K562 (cell line): ENCODE results near the gene TMTC3. TPM values are rescaled to one million over a fixed set of nuclear protein-coding genes. Genes with fewer than 3 reads are reported as not detected.

Experiments used
- ATAC-seq: fragments of 200-7000 bp; cut with Tn5 transposase; 3 replicates; pipeline ENCODE4 v1.9.1; 2020; ENCODE audit warnings: moderate library complexity
- BruUV-seq: library from RNA; stranded (reverse); fragments of 400-500 nt; replicated peaks from 2 replicates; lab custom pipeline; 2021; lab: Mats Ljungman, UMichigan
- CTCF ChIA-PET: fragments of 300-600 bp; formaldehyde crosslinking; extraction: SDS; loops from one replicate; lab custom pipeline; 2021; ENCODE audit warnings: low intra/inter-chr PET ratio; lab: Yijun Ruan, JAX
- POLR2A ChIA-PET: fragments of 300-600, 350-650 bp; sonication (Branson Sonifier 250); formaldehyde crosslinking; extraction: SDS; loops from one replicate; lab custom pipeline; 2021; ENCODE audit warnings: antibody characterized with exemption, inconsistent platforms; lab: Yijun Ruan, JAX
- DNase-seq, 4 experiments: peaks; one replicate each; pipeline versions ENCODE4 v3.0.0 to v3.0.0-alpha.2; 2011 to 2018; ENCODE audit warnings: low spot score in 3 of 4, mixed read lengths in 3 of 4; ENCODE audit errors: extremely low read depth in 1 of 4
- FAIRE-seq: peaks from 2 replicates; lab custom pipeline; 2011; peaks lifted over from hg19 to GRCh38; lab: Jason Lieb, UNC
- H2AFZ ChIP-seq: 2 replicates; pipeline ENCODE4 v1.6.0; 2011; ENCODE audit warnings: low read depth, low read length, control low read depth, inconsistent platforms
- H3K27ac ChIP-seq: fragments of 200-600 bp; 3 replicates; pipeline ENCODE4 v1.8.0; 2011; ENCODE audit warnings: low read depth, mild to moderate bottlenecking, control low read depth, inconsistent platforms, low read length, moderate library complexity, mixed read lengths; ENCODE audit errors: extremely low read depth
- H3K27me3 ChIP-seq, 2 experiments: fragments of 300-600 bp in 1 of 2; 2 replicates in 1 of 2; 3 replicates in 1 of 2; pipeline versions ENCODE4 v1.6.0 to v1.8.0; 2011; ENCODE audit warnings: inconsistent platforms in 2 of 2, low read length in 2 of 2, mild to moderate bottlenecking in 1 of 2, mixed read lengths in 1 of 2, moderate library complexity in 1 of 2; ENCODE audit not compliant: control insufficient read depth in 2 of 2, insufficient read depth in 2 of 2
- H3K36me3 ChIP-seq: fragments of 300-600 bp; 3 replicates; pipeline ENCODE4 v1.8.0; 2011; ENCODE audit warnings: mild to moderate bottlenecking, low read length, inconsistent platforms; ENCODE audit not compliant: control insufficient read depth, insufficient read depth
- H3K4me1 ChIP-seq, 2 experiments: fragments of 200-600 bp in 1 of 2; replicated peaks in 1 of 2; 2 replicates in 1 of 2; 3 replicates in 1 of 2; pipeline versions ENCODE4 v1.5.1 to v1.8.0; 2011; ENCODE audit warnings: inconsistent platforms in 2 of 2, low read length in 2 of 2, mild to moderate bottlenecking in 1 of 2, mixed read lengths in 1 of 2, moderate library complexity in 1 of 2; ENCODE audit not compliant: control insufficient read depth in 2 of 2, insufficient read depth in 2 of 2
- H3K4me2 ChIP-seq: 2 replicates; pipeline ENCODE4 v1.6.1; 2011; ENCODE audit warnings: low read length, control low read depth, inconsistent platforms, mixed read lengths; ENCODE audit not compliant: insufficient read depth
- H3K4me3 ChIP-seq: fragments of 200-600 bp; sonication (generic), shearing (Covaris generic); 2 replicates; pipeline ENCODE4 v1.5.1; 2016; ENCODE audit warnings: control low read depth, inconsistent platforms
- H3K79me2 ChIP-seq: fragments of 200-600 bp; 3 replicates; pipeline ENCODE4 v1.8.0; 2011; ENCODE audit warnings: low read length, inconsistent platforms; ENCODE audit not compliant: control insufficient read depth, insufficient read depth
- H3K9ac ChIP-seq, 2 experiments: 2 replicates each; pipeline versions ENCODE4 v1.6.0 to v1.6.1; 2011; ENCODE audit warnings: low read depth in 2 of 2, low read length in 2 of 2, control low read depth in 1 of 2, inconsistent platforms in 1 of 2, mild to moderate bottlenecking in 1 of 2, mixed read lengths in 1 of 2; ENCODE audit not compliant: insufficient read depth in 1 of 2
- H3K9me1 ChIP-seq: one replicate; pipeline ENCODE4 v1.6.0; 2011; ENCODE audit warnings: inconsistent platforms, mild to moderate bottlenecking, low read length, moderate library complexity; ENCODE audit not compliant: control insufficient read depth, insufficient read depth
- H3K9me3 ChIP-seq: replicated peaks from 2 replicates; pipeline ENCODE4 v1.5.1; 2011; ENCODE audit warnings: low read depth, low read length, inconsistent platforms; ENCODE audit not compliant: control insufficient read depth, insufficient read depth
- H4K20me1 ChIP-seq: replicated peaks from 2 replicates; pipeline ENCODE4 v1.6.1; 2011; ENCODE audit warnings: low read length, inconsistent platforms, mixed read lengths; ENCODE audit not compliant: control insufficient read depth, insufficient read depth
- ATF1 ChIP-seq, 2 experiments: fragments of 450-650 bp in 1 of 2; IDR thresholded peaks; 2 replicates each; pipeline ENCODE4 v1.6.1; 2016; ENCODE audit warnings: missing compliant biosample characterization in 1 of 2, missing genetic modification characterization in 1 of 2
- NCOA1 ChIP-seq: fragments of 450-650 bp; IDR thresholded peaks from 2 replicates; pipeline ENCODE4 v1.6.1; 2016; ENCODE audit warnings: low read depth
- NFE2 ChIP-seq: IDR thresholded peaks from 2 replicates; pipeline ENCODE4 v1.6.1; 2014; ENCODE audit warnings: antibody characterized with exemption, low read depth
- STAT6 ChIP-seq: sonication (generic); formaldehyde crosslinking; IDR thresholded peaks from 2 replicates; pipeline ENCODE4 v1.8.1; 2023; ENCODE audit warnings: mild to moderate bottlenecking, missing genetic modification reagents
- ZNF316 ChIP-seq: fragments of 450-650 bp; IDR thresholded peaks from 2 replicates; pipeline ENCODE4 v1.6.1; 2016
- WGBS: fragments of 100-300 bp; shearing (Covaris generic); methylation state at CpG from one replicate; pipeline ENCODE4 v1.1.6; 2016; ENCODE audit warnings: low coverage, mixed read lengths; ENCODE audit not compliant: insufficient coverage; ENCODE audit errors: missing lambda C conversion rate; 5-methylcytosine and 5-hydroxymethylcytosine counted together
- in situ Hi-C: fragments of 300-500 bp; cut with MboI; formaldehyde crosslinking; loops from 4 replicates; pipeline ENCODE4 v1.15.0; 2018; ENCODE audit warnings: inconsistent platforms, mixed read lengths
- intact Hi-C: fragments of 100-400 bp; cut with micrococcal nuclease; formaldehyde crosslinking; loops from 2 replicates; pipeline ENCODE4 v1.14.2; 2022
- polyA plus RNA-seq, 8 experiments: library from polyadenylated mRNA; depleted of rRNA in 4 of 8; stranded (reverse) in 5 of 8; unstranded in 3 of 8; fragments of >200 nt; fragmentation: Nextera tagmentation in 2 of 8; fragmentation: Illumina TruSeq in 1 of 8; extraction: Ambion mirVana in 2 of 8; extraction: Trizol in 1 of 8; gene quantifications; 2 replicates each; pipeline versions ENCODE4 v1.2.1 to v1.2.3, GENCODE V29; 2011 to 2014; ENCODE audit warnings: inconsistent platforms in 1 of 8, missing spikeins in 1 of 8
- total RNA-seq, 7 experiments: library from RNA; depleted of rRNA in 6 of 7; stranded (reverse); fragments of >200 nt in 6 of 7; fragmentation: Illumina TruSeq in 2 of 7; extraction: Trizol in 2 of 7; gene quantifications; 2 replicates each; pipeline versions ENCODE4 v1.2.1 to v1.2.3, GENCODE V29; 2011 to 2021; ENCODE audit warnings: low replicate concordance in 1 of 7

Gene TMTC3
- total and polyA plus RNA-seq, 9 of the 15 experiments (the other 6 are each of a cell fraction or from before 2014, with no cell fraction given) = 1.9 to 9.8 (median 4.7) TPM

GRCh38 chr12:88145567-88146505, 3.7 kb downstream of the TMTC3 start:
- Histone ChIP-seq H3K4me3 (no peak overlapping the region), H3K9me1 (no peaks in the 10 kb centered on the region), H3K9ac (no peak overlapping the region), H3K36me3 (peaks cover 11% of the 10 kb centered on the region; the same call in 1 of the 3 replicates), H3K27me3 (no peaks in the 10 kb centered on the region), H4K20me1 (no peaks in the 10 kb centered on the region), H3K27ac (no peak overlapping the region), H3K79me2 (peaks cover 48% of the 10 kb centered on the region), H3K4me1 (peaks cover 0 to 7% of the 10 kb centered on the region in 2 experiments; a peak in 2 of 5 replicates), H3K4me2 (no peak overlapping the region), H2AFZ (no peak overlapping the region), H3K9me3 (no peaks in the 10 kb centered on the region)
- 52% methylated on average over 5 of the region's 5 CpGs for WGBS
- ChIA-PET POLR2A (interaction anchor here (0.7 to 1.1 kb wide), 2 partner anchors 9 to 33 kb away, joined by 3 read pairs; no protein-coding TSS in a partner anchor), CTCF (no interaction called here)
- ATAC-seq (no peak), FAIRE-seq (no peak), DNase-seq (no peak)
- BruUV-seq = no TSS peak
- in situ Hi-C loops = no loop called here
- no peak for TF ChIP-seq NCOA1
- TF ChIP-seq NFE2 = 0 out of 2 replicates have a peak, but pooled peaks have one; percentile 29
- 0 out of 2 replicates have a peak, but pooled peaks have one; percentile 14 for TF ChIP-seq ZNF316
- TF ChIP-seq ATF1 (CRISPR knock-in tag; IDR thresholded peaks at IDR 0.05) = no peak
- TF ChIP-seq ATF1 (tag; IDR thresholded peaks at IDR 0.05) = no peak
- TF ChIP-seq STAT6 (CRISPR knock-in tag) = no peak
- intact Hi-C loops = loop anchor here (10.0 kb wide), 1 partner anchor 1379 kb away; the partner anchor contains the start of genes GALNT4 and POC1B
